ENCODE measurements around the gene SPIB. TPM values are rescaled to one million over a fixed set of nuclear protein-coding genes. Genes with fewer than 3 reads are reported as not detected.

SPIB gene
- polyA plus RNA-seq, 1 donor (not counting 4 experiments of a cell fraction or from before 2014, with no cell fraction given), result not detected

- H3K27me3 ChIP-seq (ENCODE audit: control insufficient read depth, extremely low read depth, insufficient read depth, low read length), result no peaks in the 10 kb centered on the region
- peaks cover 2% of the 10 kb centered on the region for H3K9me1 ChIP-seq (ENCODE audit: control insufficient read depth, extremely low read depth, insufficient read depth, low read length)
- dilution Hi-C loops (cut with MboI; ENCODE audit: extremely low pct_ligation_motif_present, low sequenced_read_pairs), result no loop called here
- no peak overlapping the region for H3K4me3 ChIP-seq (ENCODE audit: control insufficient read depth in 2 of 3, extremely low read depth in 1 of 3, insufficient read depth in 2 of 3, low read depth in 1 of 3, low read length in 3 of 3)
- no peak overlapping the region for H3K4me2 ChIP-seq (ENCODE audit: control insufficient read depth, extremely low read depth, insufficient read depth, low read depth, low read length)
- peaks cover 19% of the 10 kb centered on the region for H3K79me2 ChIP-seq (ENCODE audit: control insufficient read depth, insufficient read depth, low read length)
- peaks cover 6% of the 10 kb centered on the region for H4K20me1 ChIP-seq (ENCODE audit: control insufficient read depth, extremely low read depth, insufficient read depth, low read length)
- DNase-seq (ENCODE audit: low read depth, low spot score) (no peak), FAIRE-seq (no peak)
- H3K27ac ChIP-seq (ENCODE audit: control insufficient read depth, insufficient read depth, low read length), result no peak overlapping the region
- peaks cover 6% of the 10 kb centered on the region for H3K4me1 ChIP-seq (ENCODE audit: control insufficient read depth, extremely low read depth, insufficient read depth, low read length)
- H3K9ac ChIP-seq (ENCODE audit: control insufficient read depth, extremely low read depth, insufficient read depth, low read length), result no peak overlapping the region
- no peaks in the 10 kb centered on the region for H3K9me3 ChIP-seq (ENCODE audit: control insufficient read depth, low read depth, low read length)
- TF ChIP-seq, protein P1, sequence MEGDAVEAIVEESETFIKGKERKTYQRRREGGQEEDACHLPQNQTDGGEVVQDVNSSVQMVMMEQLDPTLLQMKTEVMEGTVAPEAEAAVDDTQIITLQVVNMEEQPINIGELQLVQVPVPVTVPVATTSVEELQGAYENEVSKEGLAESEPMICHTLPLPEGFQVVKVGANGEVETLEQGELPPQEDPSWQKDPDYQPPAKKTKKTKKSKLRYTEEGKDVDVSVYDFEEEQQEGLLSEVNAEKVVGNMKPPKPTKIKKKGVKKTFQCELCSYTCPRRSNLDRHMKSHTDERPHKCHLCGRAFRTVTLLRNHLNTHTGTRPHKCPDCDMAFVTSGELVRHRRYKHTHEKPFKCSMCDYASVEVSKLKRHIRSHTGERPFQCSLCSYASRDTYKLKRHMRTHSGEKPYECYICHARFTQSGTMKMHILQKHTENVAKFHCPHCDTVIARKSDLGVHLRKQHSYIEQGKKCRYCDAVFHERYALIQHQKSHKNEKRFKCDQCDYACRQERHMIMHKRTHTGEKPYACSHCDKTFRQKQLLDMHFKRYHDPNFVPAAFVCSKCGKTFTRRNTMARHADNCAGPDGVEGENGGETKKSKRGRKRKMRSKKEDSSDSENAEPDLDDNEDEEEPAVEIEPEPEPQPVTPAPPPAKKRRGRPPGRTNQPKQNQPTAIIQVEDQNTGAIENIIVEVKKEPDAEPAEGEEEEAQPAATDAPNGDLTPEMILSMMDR (optimal IDR thresholded peaks at IDR 0.05 in 1 of 3, IDR thresholded peaks at IDR 0.05 in 1 of 3, conservative IDR thresholded peaks at IDR 0.05 in 1 of 3; ENCODE audit: extremely low read depth in 1 of 3, insufficient read depth in 2 of 3, low read length in 3 of 3), result no peak
- no peak for TF ChIP-seq EZH2 (IDR thresholded peaks at IDR 0.05; ENCODE audit: low read length)
- no peak overlapping the region for H2AFZ ChIP-seq (ENCODE audit: control insufficient read depth, low read length)
- peaks cover 7 to 25% of the 10 kb centered on the region in 2 experiments for H3K36me3 ChIP-seq (ENCODE audit: control insufficient read depth in 2 of 2, extremely low read depth in 1 of 2, insufficient read depth in 2 of 2, low read length in 2 of 2)
Observed at GRCh38 chr19:50480281-50481111, 61.8 kb downstream of the SPIB start.

Other genes starting within 250 kb of the SPIB start
- 0.14 to 0.55 TPM (median 0.20 TPM) in 3 replicates for gene MYH14, start 215.3 kb upstream of the SPIB start, polyA plus RNA-seq
- gene KCNC3, start 89.6 kb upstream of the SPIB start, polyA plus RNA-seq, result 0.01 to 0.08 TPM in 2 of 3 replicates, not detected in the other
- 0.51 to 2.8 TPM (median 0.94 TPM) in 3 replicates for gene NAPSA, start 53.3 kb upstream of the SPIB start, polyA plus RNA-seq
- gene NR1H2, start 42.5 kb upstream of the SPIB start, polyA plus RNA-seq, result 19.5 to 32.3 TPM (median 27.4 TPM) in 3 replicates
- gene POLD1, start 34.6 kb upstream of the SPIB start, polyA plus RNA-seq, result 8.7 to 12.2 TPM (median 10.7 TPM) in 3 replicates
- gene MYBPC2, start 14.0 kb downstream of the SPIB start, polyA plus RNA-seq, result 0.01 TPM in 1 of 3 replicates, not detected in the others
- gene EMC10, start 57.6 kb downstream of the SPIB start, polyA plus RNA-seq, result 26.7 to 36.9 TPM (median 32.3 TPM) in 3 replicates
- gene GARIN5A, start 57.9 kb downstream of the SPIB start, polyA plus RNA-seq, result 0.37 to 0.83 TPM (median 0.64 TPM) in 3 replicates
- 18.7 to 48.7 TPM (median 21.0 TPM) in 3 replicates for gene JOSD2, start 92.3 kb downstream of the SPIB start, polyA plus RNA-seq
- not detected in 3 replicates for gene ASPDH, start 95.0 kb downstream of the SPIB start, polyA plus RNA-seq
- gene LRRC4B, start 149.5 kb downstream of the SPIB start, polyA plus RNA-seq, result not detected in 3 replicates
- gene SYT3, start 220.9 kb downstream of the SPIB start, polyA plus RNA-seq, result not detected in 3 replicates
- not detected in 3 replicates for gene C19orf81, start 230.5 kb downstream of the SPIB start, polyA plus RNA-seq